ENCODE measurements around the gene DHX35.

The DHX35 gene

GRCh38 chr20:39025883-39026282 is 63.7 kb downstream of the DHX35 start:
- DNase-seq (ENCODE audit: low spot score): no peak

GRCh38 chr20:39029364-39029763 is 67.2 kb downstream of the DHX35 start:
- DNase-seq (ENCODE audit: low spot score): no peak

- DNase-seq (ENCODE audit: low spot score): no peak
Measured at GRCh38 chr20:39032997-39033396, 70.9 kb downstream of the DHX35 start.

GRCh38 chr20:39036011-39036410 is 73.9 kb downstream of the DHX35 start:
- DNase-seq (ENCODE audit: low spot score): no peak

- DNase-seq (ENCODE audit: low spot score): no peak
Measured at GRCh38 chr20:39036851-39037250, 74.7 kb downstream of the DHX35 start.

GRCh38 chr20:39038047-39038446 is 75.9 kb downstream of the DHX35 start:
- no peak for DNase-seq (ENCODE audit: low spot score)

- no peak for DNase-seq (ENCODE audit: low spot score)
Measured at GRCh38 chr20:39038495-39038894, 76.4 kb downstream of the DHX35 start.

GRCh38 chr20:39039261-39039660 is 77.1 kb downstream of the DHX35 start:
- no peak for DNase-seq (ENCODE audit: low spot score)

GRCh38 chr20:39040116-39040515 is 78.0 kb downstream of the DHX35 start:
- DNase-seq (ENCODE audit: low spot score): no peak

GRCh38 chr20:39041067-39041466 is 78.9 kb downstream of the DHX35 start:
- DNase-seq (ENCODE audit: low spot score): no peak

- no peak for DNase-seq (ENCODE audit: low spot score)
Measured at GRCh38 chr20:39042279-39043150, 80.4 kb downstream of the DHX35 start.

- DNase-seq (ENCODE audit: low spot score): no peak
Measured at GRCh38 chr20:39044501-39044900, 82.4 kb downstream of the DHX35 start.

- DNase-seq (ENCODE audit: low spot score): no peak
Measured at GRCh38 chr20:39045676-39046075, 83.5 kb downstream of the DHX35 start.

GRCh38 chr20:39047417-39047985 is 85.4 kb downstream of the DHX35 start:
- no peak for DNase-seq (ENCODE audit: low spot score)

- peak; percentile 80 for DNase-seq (ENCODE audit: low spot score)
Measured at GRCh38 chr20:39048000-39048696, 86.0 kb downstream of the DHX35 start.

GRCh38 chr20:39049148-39049547 is 87.0 kb downstream of the DHX35 start:
- DNase-seq (ENCODE audit: low spot score): no peak

GRCh38 chr20:39049684-39050554 is 87.8 kb downstream of the DHX35 start:
- DNase-seq (ENCODE audit: low spot score): peak; percentile 63

- DNase-seq (ENCODE audit: low spot score): no peak
Measured at GRCh38 chr20:39050555-39050902, 88.4 kb downstream of the DHX35 start.

- no peak for DNase-seq (ENCODE audit: low spot score)
Measured at GRCh38 chr20:39052676-39053075, 90.5 kb downstream of the DHX35 start.

GRCh38 chr20:39057143-39057542 is 95.0 kb downstream of the DHX35 start:
- no peak for DNase-seq (ENCODE audit: low spot score)

- no peak for DNase-seq (ENCODE audit: low spot score)
Measured at GRCh38 chr20:39057911-39058310, 95.8 kb downstream of the DHX35 start.

- DNase-seq (ENCODE audit: low spot score): no peak
Measured at GRCh38 chr20:39059036-39059435, 96.9 kb downstream of the DHX35 start.
